GM19467 (cell line): ENCODE data around the gene ZNF649.

Experiments
- ATAC-seq: cut with Tn5 transposase; IDR thresholded peaks from one replicate; pipeline ENCODE4 v1.9.1; 2021; ENCODE audit warnings: mild to moderate bottlenecking, moderate library complexity; ENCODE audit not compliant: unreplicated experiment

ZNF649 gene

DNA sequence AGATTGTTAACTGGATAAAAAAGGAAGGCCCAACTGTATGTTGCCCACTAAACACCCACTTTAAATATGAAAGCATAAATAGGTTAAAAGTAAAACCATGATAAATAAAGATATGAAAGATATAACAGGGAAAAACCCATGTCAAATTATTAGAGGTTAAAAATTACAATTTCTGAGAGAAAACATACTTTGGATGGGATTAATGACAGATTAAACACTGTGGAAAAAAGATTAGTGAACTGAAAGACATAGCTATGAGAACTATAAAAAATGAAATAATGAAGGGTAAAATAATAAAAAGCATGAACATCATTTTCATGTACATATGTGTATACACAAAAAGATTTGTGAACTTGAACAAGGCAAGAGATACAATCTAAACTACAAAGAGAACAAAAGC lies 14.9 kb downstream of the ZNF649 start:
- ATAC-seq: no peak

DNA sequence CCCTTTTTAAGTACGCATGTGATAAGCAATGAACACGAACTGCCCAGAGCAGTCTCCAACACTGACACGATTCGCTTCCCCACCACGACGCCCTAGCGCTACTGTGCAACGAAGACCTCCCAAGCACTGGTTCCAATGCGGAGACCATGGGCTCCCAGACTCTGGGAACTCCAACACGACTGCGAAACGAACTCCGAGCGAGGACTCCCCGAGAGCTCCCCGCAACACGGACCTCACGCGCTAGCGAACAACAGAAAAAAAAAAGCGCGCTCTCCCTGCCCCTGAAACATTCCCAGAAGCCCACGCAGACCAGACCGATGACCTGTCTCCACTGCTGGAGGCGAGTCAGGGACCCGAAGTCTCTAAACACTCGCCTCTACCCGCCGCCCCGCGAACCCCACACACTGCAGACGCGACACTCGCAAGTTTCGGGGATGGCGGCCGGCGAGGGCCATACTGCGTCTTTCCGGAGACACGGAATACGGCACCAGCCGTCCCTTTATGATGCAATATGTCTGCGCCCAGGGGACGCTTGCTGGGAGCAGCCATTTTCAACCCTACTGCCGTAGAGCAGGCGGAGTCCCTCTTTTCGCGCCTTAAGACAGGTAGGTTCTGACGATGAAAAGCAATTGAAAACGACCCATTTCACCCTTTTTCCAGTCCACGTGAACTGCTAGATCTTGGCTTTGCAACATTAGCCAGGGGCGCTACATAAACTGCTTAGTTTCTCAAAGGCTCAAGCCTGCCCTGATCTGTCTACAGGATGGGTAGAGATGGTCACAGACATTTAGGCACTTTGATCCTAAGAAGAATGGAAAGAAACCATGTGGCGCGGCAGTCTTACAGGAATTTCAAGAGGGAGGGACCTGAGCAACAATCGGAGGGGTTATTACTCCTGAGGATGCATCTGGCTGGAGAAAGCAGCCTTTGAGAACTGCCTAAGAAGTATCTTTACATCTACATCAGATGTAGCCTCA lies 17.0 kb downstream of the ZNF649 start, which contains the start of gene ZNF577:
TSS of gene ZNF577 (minus strand) at position 430 of the 977 bp plus-strand sequence. CDS start 7,569 bp downstream, outside the sequence.
- no peak for ATAC-seq

DNA sequence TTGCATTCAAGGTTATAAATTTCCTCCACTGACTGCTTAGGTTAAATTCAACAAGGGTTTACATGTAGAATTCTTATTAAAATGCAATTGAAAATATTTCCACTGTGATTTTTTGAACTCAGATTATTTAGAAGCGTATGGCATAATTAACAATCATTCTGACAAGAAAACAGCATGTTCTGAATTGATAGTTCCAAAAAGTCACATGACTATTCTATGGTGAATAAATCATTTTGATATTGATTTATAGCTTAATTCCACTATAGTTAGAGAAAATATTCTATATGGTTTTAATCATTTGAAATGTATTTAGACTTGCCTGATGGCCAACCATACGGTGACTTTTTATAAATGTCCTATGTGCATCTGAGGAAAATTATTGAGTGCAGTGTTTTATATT lies 20.1 kb downstream of the ZNF649 start:
- no peak for ATAC-seq

DNA sequence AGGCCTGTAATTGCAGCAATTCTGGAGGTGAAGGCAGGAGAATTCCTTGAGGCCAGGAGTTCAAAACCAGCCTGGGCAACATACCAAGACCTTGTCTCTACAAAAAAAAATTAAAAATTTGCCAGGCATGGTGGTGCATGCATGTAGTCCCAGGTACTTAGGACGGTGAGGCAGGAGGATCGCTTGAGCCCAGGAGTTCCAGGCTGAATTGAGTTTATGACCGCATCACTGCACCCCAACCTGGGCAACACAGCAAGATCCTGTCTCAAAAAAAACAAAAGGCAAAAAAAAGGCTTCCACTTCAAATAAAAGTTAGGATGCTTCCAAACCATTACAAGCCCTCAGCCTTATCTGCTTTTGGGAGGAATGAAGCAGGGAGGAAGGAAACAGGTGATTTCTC lies 22.3 kb downstream of the ZNF649 start:
- no peak for ATAC-seq

DNA sequence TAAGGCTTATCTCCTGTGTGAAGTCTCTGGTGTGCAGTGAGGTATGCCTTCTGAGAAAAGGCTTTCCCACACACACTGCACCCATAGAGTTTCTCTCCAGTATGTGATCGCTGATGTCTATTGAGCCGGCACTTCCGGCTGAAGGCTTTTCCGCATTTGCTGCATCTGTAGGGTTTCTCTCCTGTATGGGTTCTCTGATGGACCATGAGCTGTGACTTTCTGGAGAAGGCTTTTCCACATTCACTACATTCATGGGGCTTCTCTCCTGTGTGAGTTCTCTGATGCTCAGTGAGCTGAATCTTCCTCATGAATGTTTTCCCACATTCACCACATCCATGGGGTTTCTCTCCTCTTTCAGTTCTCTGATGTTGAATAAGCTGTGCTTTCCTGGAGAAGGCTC lies 31.7 kb downstream of the ZNF649 start:
- ATAC-seq: no peak

DNA sequence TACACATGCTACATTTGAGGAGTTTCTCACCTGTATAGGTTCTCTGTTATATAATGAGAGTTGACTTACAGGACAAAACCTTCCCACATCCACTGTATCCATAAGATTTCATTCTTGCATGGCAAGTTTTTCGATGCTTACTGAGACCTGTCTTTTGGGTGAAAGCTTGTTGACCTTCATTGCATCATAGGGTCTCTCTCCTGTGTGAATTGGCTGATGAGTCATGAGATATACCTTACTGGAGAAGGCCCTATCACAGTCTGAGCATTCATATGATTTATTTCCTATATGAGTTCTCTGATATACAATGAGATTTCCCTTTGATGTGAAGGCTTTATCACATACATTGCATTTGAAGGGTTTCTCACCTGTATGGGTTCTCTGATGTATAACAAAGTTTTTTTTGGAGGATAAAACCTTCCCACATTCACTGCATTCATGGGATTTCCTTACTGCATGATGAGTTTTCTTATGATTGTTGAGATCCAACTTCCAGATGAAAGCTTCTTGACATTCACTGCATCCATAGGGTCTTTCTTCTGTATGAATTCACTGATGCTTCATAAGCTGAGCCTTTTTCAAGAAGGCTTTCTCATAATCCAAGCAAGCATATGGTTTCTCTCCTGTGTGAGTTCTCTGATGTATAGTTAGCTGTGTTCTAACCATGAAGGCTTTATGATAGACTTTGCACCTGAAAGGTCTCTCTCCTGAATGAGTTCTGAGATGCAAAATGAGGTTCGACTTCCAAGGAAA lies 42.8 kb downstream of the ZNF649 start:
- no peak for ATAC-seq
